Parietal lobe (tissue), 1 donor: ENCODE measurements around the gene PIAS1. TPM values are rescaled to one million over a fixed set of nuclear protein-coding genes. Genes with fewer than 3 reads are reported as not detected.

ENCODE experiments used
- total RNA-seq: library from RNA; depleted of rRNA; stranded (reverse); fragments of >200 nt; gene quantifications from one replicate; pipeline ENCODE4 v1.2.3, GENCODE V29; 2014

The PIAS1 gene
- 50.7 TPM for total RNA-seq

GRCh38 chr15:68053701-68054627 is at the start of gene PIAS1:
Gene PIAS1 (plus strand): TSS chr15:68054315. CDS start chr15:68054327, 12 bp downstream.

GRCh38 chr15:68204776-68205557 is 150.9 kb downstream of the PIAS1 start, which contains the start of gene CALML4:
Gene CALML4 (minus strand): TSS chr15:68205332. CDS start chr15:68205247, 85 bp downstream.

GRCh38 chr15:68229386-68230156 is 175.5 kb downstream of the PIAS1 start, which contains the start of gene CLN6:
Gene CLN6 (minus strand): TSS chr15:68229728. CDS start chr15:68229584, 144 bp downstream.

Other genes with a start within 250 kb of the PIAS1 start
- gene SKOR1, start 228.8 kb upstream of the PIAS1 start, total RNA-seq = 0.63 TPM
- gene RNU6-1, start 214.3 kb upstream of the PIAS1 start, total RNA-seq = not detected
- gene CALML4, start 151.0 kb downstream of the PIAS1 start, total RNA-seq = 8.1 TPM
- 17.5 TPM for gene CLN6, start 175.4 kb downstream of the PIAS1 start, total RNA-seq
- gene FEM1B, start 223.4 kb downstream of the PIAS1 start, total RNA-seq = 160 TPM